ENCODE results near the gene TRMO.

DNA sequence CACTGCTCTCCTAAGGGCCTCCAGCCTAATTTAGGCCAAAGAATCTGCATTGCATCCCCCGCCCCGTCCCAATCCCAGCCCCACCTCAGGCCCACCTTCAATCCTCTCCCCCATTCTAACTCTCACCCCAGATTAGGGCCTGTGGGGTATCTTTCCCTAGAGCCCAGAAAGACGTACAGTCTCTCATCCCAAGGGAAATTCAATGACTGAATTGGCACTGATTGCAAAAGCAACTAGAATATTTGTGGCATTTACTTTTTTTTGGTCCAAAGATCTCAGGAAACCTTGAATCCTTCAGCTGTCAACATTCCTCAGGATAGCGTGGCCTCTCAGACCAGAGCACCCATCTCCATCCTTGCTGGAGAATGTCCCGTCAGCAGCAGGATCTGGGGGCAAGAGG lies 30.6 kb downstream of the TRMO start:
- TF ChIP-seq, protein P1, sequence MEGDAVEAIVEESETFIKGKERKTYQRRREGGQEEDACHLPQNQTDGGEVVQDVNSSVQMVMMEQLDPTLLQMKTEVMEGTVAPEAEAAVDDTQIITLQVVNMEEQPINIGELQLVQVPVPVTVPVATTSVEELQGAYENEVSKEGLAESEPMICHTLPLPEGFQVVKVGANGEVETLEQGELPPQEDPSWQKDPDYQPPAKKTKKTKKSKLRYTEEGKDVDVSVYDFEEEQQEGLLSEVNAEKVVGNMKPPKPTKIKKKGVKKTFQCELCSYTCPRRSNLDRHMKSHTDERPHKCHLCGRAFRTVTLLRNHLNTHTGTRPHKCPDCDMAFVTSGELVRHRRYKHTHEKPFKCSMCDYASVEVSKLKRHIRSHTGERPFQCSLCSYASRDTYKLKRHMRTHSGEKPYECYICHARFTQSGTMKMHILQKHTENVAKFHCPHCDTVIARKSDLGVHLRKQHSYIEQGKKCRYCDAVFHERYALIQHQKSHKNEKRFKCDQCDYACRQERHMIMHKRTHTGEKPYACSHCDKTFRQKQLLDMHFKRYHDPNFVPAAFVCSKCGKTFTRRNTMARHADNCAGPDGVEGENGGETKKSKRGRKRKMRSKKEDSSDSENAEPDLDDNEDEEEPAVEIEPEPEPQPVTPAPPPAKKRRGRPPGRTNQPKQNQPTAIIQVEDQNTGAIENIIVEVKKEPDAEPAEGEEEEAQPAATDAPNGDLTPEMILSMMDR (IDR thresholded peaks at IDR 0.05; ENCODE audit: low read depth, low read length): no peak
- TF ChIP-seq EZH2phosphoT487 (IDR thresholded peaks at IDR 0.05; ENCODE audit: low read depth): no peak

All from OCI-LY3 (cell line).